IMR-90 (cell line): ENCODE data around the gene FAM89B. TPM values are rescaled to one million over a fixed set of nuclear protein-coding genes. Genes with fewer than 3 reads are reported as not detected.

Source experiments
- ATAC-seq: fragments of 200-7000 bp; cut with Tn5 transposase; 2 replicates; pipeline ENCODE4 v1.9.1; 2020; ENCODE audit warnings: low read depth, mild to moderate bottlenecking, moderate library complexity
- BruUV-seq: library from RNA; stranded (reverse); fragments of 400-500 nt; replicated peaks from 2 replicates; lab custom pipeline; 2021; lab: Mats Ljungman, UMichigan
- CTCF ChIA-PET: fragments of 300-600 bp; formaldehyde crosslinking; extraction: SDS; loops from one replicate; lab custom pipeline; 2021; ENCODE audit warnings: antibody characterized with exemption; lab: Yijun Ruan, JAX
- POLR2A ChIA-PET: fragments of 300-600 bp; sonication (Branson Sonifier 250); formaldehyde crosslinking; loops from one replicate; lab custom pipeline; 2022; ENCODE audit warnings: antibody characterized with exemption; ENCODE audit not compliant: unreplicated experiment; lab: Charles Lee
- DNase-seq: peaks from one replicate; pipeline ENCODE4 v3.0.0; 2013
- H2AFZ ChIP-seq: replicated peaks from 2 replicates; pipeline ENCODE3; 2013; ENCODE audit warnings: low read length, mild to moderate bottlenecking; ENCODE audit not compliant: poor library complexity
- H2AK5ac ChIP-seq: 2 replicates; pipeline ENCODE4 v1.6.1; 2013; ENCODE audit warnings: low read depth, low read length, inconsistent platforms
- H2AK9ac ChIP-seq: replicated peaks from 2 replicates; pipeline ENCODE3; 2013; ENCODE audit warnings: mild to moderate bottlenecking, low read depth, low read length, moderate library complexity; ENCODE audit not compliant: poor library complexity
- H2BK120ac ChIP-seq: 2 replicates; pipeline ENCODE4 v1.6.1; 2013; ENCODE audit warnings: low read depth, low read length, inconsistent platforms
- H2BK15ac ChIP-seq: 3 replicates; pipeline ENCODE4 v1.6.1; 2013; ENCODE audit warnings: low read depth, low read length, inconsistent platforms
- H2BK20ac ChIP-seq: 2 replicates; pipeline ENCODE4 v1.6.1; 2013; ENCODE audit warnings: low read depth, mild to moderate bottlenecking, inconsistent platforms, low read length, moderate library complexity
- H2BK5ac ChIP-seq: 2 replicates; pipeline ENCODE4 v1.6.1; 2013; ENCODE audit warnings: mild to moderate bottlenecking, low read depth, low read length, inconsistent platforms; ENCODE audit not compliant: poor library complexity, severe bottlenecking
- H3K14ac ChIP-seq: replicated peaks from 2 replicates; pipeline ENCODE4 v1.6.1; 2013; ENCODE audit warnings: low read depth, low read length, inconsistent platforms
- H3K18ac ChIP-seq: 2 replicates; pipeline ENCODE4 v1.6.1; 2013; ENCODE audit warnings: low read depth, low read length, control low read depth
- H3K23ac ChIP-seq: 2 replicates; pipeline ENCODE4 v1.6.1; 2013; ENCODE audit warnings: low read depth, low read length, inconsistent platforms
- H3K27ac ChIP-seq: 2 replicates; pipeline ENCODE4 v1.5.1; 2013; ENCODE audit warnings: mild to moderate bottlenecking, control low read depth, low read length; ENCODE audit not compliant: insufficient read depth
- H3K27me3 ChIP-seq: 2 replicates; pipeline ENCODE4 v1.6.1; 2013; ENCODE audit warnings: low read length; ENCODE audit not compliant: control insufficient read depth, insufficient read depth
- H3K36me3 ChIP-seq: 2 replicates; pipeline ENCODE4 v1.6.1; 2013; ENCODE audit warnings: low read length, mixed read lengths; ENCODE audit not compliant: control insufficient read depth, insufficient read depth
- H3K4ac ChIP-seq: 2 replicates; pipeline ENCODE4 v1.6.1; 2013; ENCODE audit warnings: low read depth, low read length, inconsistent platforms
- H3K4me1 ChIP-seq: 2 replicates; pipeline ENCODE4 v1.6.1; 2013; ENCODE audit warnings: low read length, mixed read lengths; ENCODE audit not compliant: control insufficient read depth, insufficient read depth
- H3K4me2 ChIP-seq: 2 replicates; pipeline ENCODE4 v1.6.1; 2013; ENCODE audit warnings: low read depth, mild to moderate bottlenecking, control low read depth, low read length, moderate library complexity
- H3K4me3 ChIP-seq: 2 replicates; pipeline ENCODE4 v1.5.1; 2013; ENCODE audit warnings: low read depth, mild to moderate bottlenecking, control low read depth, low read length, moderate library complexity; ENCODE audit not compliant: insufficient read depth
- H3K56ac ChIP-seq: 2 replicates; pipeline ENCODE4 v1.6.1; 2013; ENCODE audit warnings: low read length, inconsistent platforms; ENCODE audit not compliant: insufficient read depth; ENCODE audit errors: extremely low read depth
- H3K79me1 ChIP-seq, 2 experiments: 2 replicates each; pipeline ENCODE4 v1.6.1; 2013; ENCODE audit warnings: low read length in 2 of 2, inconsistent platforms in 1 of 2, low read depth in 1 of 2
- H3K9ac ChIP-seq: 2 replicates; pipeline ENCODE4 v1.6.1; 2013; ENCODE audit warnings: low read depth, low read length, control low read depth
- H3K9me1 ChIP-seq: 2 replicates; pipeline ENCODE4 v1.6.1; 2013; ENCODE audit warnings: low read length, inconsistent platforms; ENCODE audit not compliant: insufficient read depth
- H3K9me3 ChIP-seq: 2 replicates; pipeline ENCODE4 v1.6.1; 2013; ENCODE audit warnings: low read length; ENCODE audit not compliant: control insufficient read depth, insufficient read depth
- H4K20me1 ChIP-seq: 2 replicates; pipeline ENCODE4 v1.6.1; 2013; ENCODE audit warnings: low read length, inconsistent platforms; ENCODE audit not compliant: insufficient read depth
- H4K5ac ChIP-seq: 2 replicates; pipeline ENCODE4 v1.6.1; 2013; ENCODE audit warnings: mild to moderate bottlenecking, low read depth, low read length, control low read depth
- H4K8ac ChIP-seq, 2 experiments: 2 replicates each; pipeline ENCODE4 v1.6.1; 2013; ENCODE audit warnings: low read depth in 2 of 2, low read length in 2 of 2, control low read depth in 1 of 2, inconsistent platforms in 1 of 2
- H4K91ac ChIP-seq: 2 replicates; pipeline ENCODE4 v1.6.1; 2013; ENCODE audit warnings: low read depth, low read length, inconsistent platforms; ENCODE audit not compliant: insufficient read depth
- CEBPB ChIP-seq: IDR thresholded peaks from 2 replicates; pipeline ENCODE4 v1.6.1; 2012; ENCODE audit warnings: low read depth, low read length, improper control_type of control experiment
- CHD1 ChIP-seq: IDR thresholded peaks from 2 replicates; pipeline ENCODE4 v1.6.1; 2012; ENCODE audit warnings: low read depth, low read length, improper control_type of control experiment
- FOS ChIP-seq: fragments of 150-350 bp; IDR thresholded peaks from 2 replicates; pipeline ENCODE4 v1.6.1; 2016; ENCODE audit warnings: low read depth, low read length
- MAFK ChIP-seq: IDR thresholded peaks from 2 replicates; pipeline ENCODE4 v1.6.1; 2012; ENCODE audit warnings: low read depth, low read length, improper control_type of control experiment
- MXI1 ChIP-seq: IDR thresholded peaks from 2 replicates; pipeline ENCODE4 v1.6.1; 2012; ENCODE audit warnings: low read depth, mild to moderate bottlenecking, low read length, moderate library complexity, borderline replicate concordance
- POLR2A ChIP-seq: IDR thresholded peaks from 2 replicates; pipeline ENCODE4 v1.6.1; 2012; ENCODE audit warnings: mild to moderate bottlenecking, low read depth, low read length
- RFX5 ChIP-seq: IDR thresholded peaks from 2 replicates; pipeline ENCODE4 v1.8.0; 2012; ENCODE audit warnings: low read depth, mild to moderate bottlenecking, low read length, moderate library complexity
- SMC3 ChIP-seq: fragments of 150-350 bp; IDR thresholded peaks from 2 replicates; pipeline ENCODE4 v1.6.1; 2016; ENCODE audit warnings: low read depth, mild to moderate bottlenecking, antibody characterized with exemption, low read length, moderate library complexity
- WGBS, 2 experiments: methylation state at CpG; one replicate each; pipeline versions ENCODE4 v1.1.5 to v1.1.7; 2013; ENCODE audit warnings: missing lambda C conversion rate in 2 of 2; ENCODE audit not compliant: insufficient read length in 1 of 2; ENCODE audit errors: extremely low coverage in 2 of 2; 5-methylcytosine and 5-hydroxymethylcytosine counted together
- dilution Hi-C: fragments of 300-500 bp; cut with HindIII; formaldehyde crosslinking; loops from one replicate; pipeline ENCODE4 v1.14.3; 2018; ENCODE audit warnings: low sequenced_read_pairs; ENCODE audit not compliant: unreplicated experiment
- in situ Hi-C: fragments of 300-500 bp; cut with MboI; formaldehyde crosslinking; loops from 3 replicates; pipeline ENCODE4 v1.14.3; 2019; ENCODE audit warnings: low sequenced_read_pairs, inconsistent platforms, mixed read lengths
- intact Hi-C: fragments of 100-400 bp; cut with micrococcal nuclease; formaldehyde crosslinking; loops from 2 replicates; pipeline ENCODE4 v1.10.0; 2022
- polyA plus RNA-seq, 3 experiments: library from polyadenylated mRNA; depleted of rRNA; stranded (reverse); fragments of >200 nt; gene quantifications; 2 replicates each; pipeline ENCODE4 v1.2.3, GENCODE V29; 2012; ENCODE audit warnings: low replicate concordance in 1 of 3
- total RNA-seq: library from RNA; depleted of rRNA; stranded (reverse); fragments of >200 nt; gene quantifications from 2 replicates; pipeline ENCODE4 v1.2.3, GENCODE V29; 2012
- TF ChIP-seq, protein P1 (sequence below): conservative IDR thresholded peaks from 2 replicates; pipeline ENCODE4 v1.5.1; 2012; ENCODE audit warnings: mild to moderate bottlenecking, low read depth, low read length, improper control_type of control experiment
- TF ChIP-seq, protein P2 (sequence below): fragments of 150-350 bp; IDR thresholded peaks from 2 replicates; pipeline ENCODE4 v1.6.1; 2016; ENCODE audit warnings: low read depth, mild to moderate bottlenecking, low read length, moderate library complexity, borderline replicate concordance
- TF ChIP-seq, protein P3 (sequence below): fragments of 150-350 bp; IDR thresholded peaks from 2 replicates; pipeline ENCODE4 v1.6.1; 2017; ENCODE audit warnings: mild to moderate bottlenecking, antibody characterized with exemption, low read length, low read depth

FAM89B gene
- total and polyA plus RNA-seq, 2 of the 4 experiments (the other 2 are of a cell fraction): 12.0 to 65.5 TPM

DNA sequence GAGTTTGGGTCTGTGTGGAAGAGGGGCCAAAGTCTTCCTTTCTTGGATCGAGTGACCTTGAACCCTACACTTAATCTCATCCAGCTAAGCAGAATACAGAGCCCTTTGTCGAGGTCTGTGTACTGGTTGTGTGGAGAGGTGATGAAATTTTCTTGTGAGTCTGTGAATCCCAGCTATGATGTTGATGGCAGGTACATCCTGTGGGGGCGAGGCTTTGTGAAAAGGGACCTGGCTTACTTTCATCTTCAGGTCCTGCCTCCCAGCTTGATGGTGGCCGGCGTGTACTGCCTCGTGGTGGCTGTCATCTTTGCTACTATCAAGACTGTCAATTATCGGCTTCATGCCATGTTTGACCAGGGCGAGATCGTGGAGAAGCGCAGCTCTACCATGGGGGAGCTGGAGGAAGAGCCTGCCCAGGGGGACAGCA is 44.2 kb downstream of the FAM89B start:
- Histone ChIP-seq H3K4me1 (peaks cover 19% of the 10 kb centered on the region), H3K9me3 (no peaks in the 10 kb centered on the region), H3K27ac (peak overlapping the region; percentile 55), H3K23ac (peak overlapping the region; percentile 41; the same call in 1 of the 2 replicates), H3K56ac (peak overlapping the region; percentile 36; the same call in 1 of the 2 replicates), H3K18ac (no peak overlapping the region), H3K4ac (peak overlapping the region; percentile 60), H2AK5ac (peak overlapping the region; percentile 10; the same call in 1 of the 2 replicates), H2AK9ac (peak overlapping the region; percentile 93), H3K9me1 (0 out of 2 replicates have a peak, but pooled peaks cover 9% of the 10 kb centered on the region), H3K79me1 (peaks cover 7 to 62% of the 10 kb centered on the region in 2 experiments), H4K91ac (0 out of 2 replicates have a peak overlapping the region, but pooled peaks have one; percentile 10), H3K14ac (0 out of 2 replicates have a peak overlapping the region, but pooled peaks have one; percentile 17), H4K20me1 (peaks cover 26% of the 10 kb centered on the region), H4K8ac (no peak overlapping the region), H4K5ac (no peak overlapping the region), H2BK20ac (no peak overlapping the region), H2BK120ac (no peak overlapping the region), H3K9ac (peak overlapping the region; percentile 85), H2AFZ (no peak overlapping the region), H2BK15ac (no peak overlapping the region), H3K4me3 (peak overlapping the region; percentile 56), H3K27me3 (no peaks in the 10 kb centered on the region), H3K36me3 (peaks cover 34% of the 10 kb centered on the region; the same call in 1 of the 2 replicates), H2BK5ac (no peak overlapping the region), H3K4me2 (peak overlapping the region; percentile 93)
- ChIA-PET CTCF (no interaction called here), POLR2A (no interaction called here)
- no peak for ATAC-seq
- dilution Hi-C loops (no loop called here), in situ Hi-C loops (no loop called here), intact Hi-C loops (no loop called here)
- no peak for DNase-seq
- WGBS, 2 experiments: 96% methylated on average over 3 of the region's 10 CpGs; no CpG with 5 or more reads in 1 of the 2 experiments
- no TSS peak for BruUV-seq
- TF ChIP-seq RFX5 (no peak), MAFK (no peak), FOS (no peak), SMC3 (no peak), MXI1 (no peak), CEBPB (no peak), CHD1 (no peak), POLR2A (no peak)
- TF ChIP-seq, protein P1, sequence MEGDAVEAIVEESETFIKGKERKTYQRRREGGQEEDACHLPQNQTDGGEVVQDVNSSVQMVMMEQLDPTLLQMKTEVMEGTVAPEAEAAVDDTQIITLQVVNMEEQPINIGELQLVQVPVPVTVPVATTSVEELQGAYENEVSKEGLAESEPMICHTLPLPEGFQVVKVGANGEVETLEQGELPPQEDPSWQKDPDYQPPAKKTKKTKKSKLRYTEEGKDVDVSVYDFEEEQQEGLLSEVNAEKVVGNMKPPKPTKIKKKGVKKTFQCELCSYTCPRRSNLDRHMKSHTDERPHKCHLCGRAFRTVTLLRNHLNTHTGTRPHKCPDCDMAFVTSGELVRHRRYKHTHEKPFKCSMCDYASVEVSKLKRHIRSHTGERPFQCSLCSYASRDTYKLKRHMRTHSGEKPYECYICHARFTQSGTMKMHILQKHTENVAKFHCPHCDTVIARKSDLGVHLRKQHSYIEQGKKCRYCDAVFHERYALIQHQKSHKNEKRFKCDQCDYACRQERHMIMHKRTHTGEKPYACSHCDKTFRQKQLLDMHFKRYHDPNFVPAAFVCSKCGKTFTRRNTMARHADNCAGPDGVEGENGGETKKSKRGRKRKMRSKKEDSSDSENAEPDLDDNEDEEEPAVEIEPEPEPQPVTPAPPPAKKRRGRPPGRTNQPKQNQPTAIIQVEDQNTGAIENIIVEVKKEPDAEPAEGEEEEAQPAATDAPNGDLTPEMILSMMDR: no peak
- TF ChIP-seq, protein P2, sequence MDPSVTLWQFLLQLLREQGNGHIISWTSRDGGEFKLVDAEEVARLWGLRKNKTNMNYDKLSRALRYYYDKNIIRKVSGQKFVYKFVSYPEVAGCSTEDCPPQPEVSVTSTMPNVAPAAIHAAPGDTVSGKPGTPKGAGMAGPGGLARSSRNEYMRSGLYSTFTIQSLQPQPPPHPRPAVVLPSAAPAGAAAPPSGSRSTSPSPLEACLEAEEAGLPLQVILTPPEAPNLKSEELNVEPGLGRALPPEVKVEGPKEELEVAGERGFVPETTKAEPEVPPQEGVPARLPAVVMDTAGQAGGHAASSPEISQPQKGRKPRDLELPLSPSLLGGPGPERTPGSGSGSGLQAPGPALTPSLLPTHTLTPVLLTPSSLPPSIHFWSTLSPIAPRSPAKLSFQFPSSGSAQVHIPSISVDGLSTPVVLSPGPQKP: no peak
- TF ChIP-seq, protein P3, sequence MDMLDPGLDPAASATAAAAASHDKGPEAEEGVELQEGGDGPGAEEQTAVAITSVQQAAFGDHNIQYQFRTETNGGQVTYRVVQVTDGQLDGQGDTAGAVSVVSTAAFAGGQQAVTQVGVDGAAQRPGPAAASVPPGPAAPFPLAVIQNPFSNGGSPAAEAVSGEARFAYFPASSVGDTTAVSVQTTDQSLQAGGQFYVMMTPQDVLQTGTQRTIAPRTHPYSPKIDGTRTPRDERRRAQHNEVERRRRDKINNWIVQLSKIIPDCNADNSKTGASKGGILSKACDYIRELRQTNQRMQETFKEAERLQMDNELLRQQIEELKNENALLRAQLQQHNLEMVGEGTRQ: no peak
